Kidney epithelial cell (primary cell): ENCODE data around the gene PODN. TPM values are rescaled to one million over a fixed set of nuclear protein-coding genes. Genes with fewer than 3 reads are reported as not detected.
A peak's percentile ranks its signal among the peaks of the same experiment; 100 is the strongest.

ENCODE experiments used
- DNase-seq: peaks from one replicate; pipeline ENCODE4 v3.0.0-alpha.2; 2010; ENCODE audit warnings: low read depth
- H3K27me3 ChIP-seq: 2 replicates; pipeline ENCODE4 v1.6.0; 2011; ENCODE audit warnings: low read length; ENCODE audit not compliant: control insufficient read depth, insufficient read depth
- H3K36me3 ChIP-seq: 2 replicates; pipeline ENCODE4 v1.5.1; 2011; ENCODE audit warnings: low read length; ENCODE audit not compliant: control insufficient read depth, insufficient read depth
- H3K4me3 ChIP-seq: 2 replicates; pipeline ENCODE4 v1.5.1; 2011; ENCODE audit warnings: low read depth, mild to moderate bottlenecking, control low read depth, low read length
- total RNA-seq: library from RNA; depleted of rRNA; stranded (reverse); fragments of >200 nt; gene quantifications from 2 replicates; pipeline ENCODE4 v1.2.3, GENCODE V29; 2015
- TF ChIP-seq, protein P1 (sequence below): IDR thresholded peaks from 2 replicates; pipeline ENCODE4 v1.5.1; 2011; ENCODE audit warnings: mild to moderate bottlenecking, moderate library complexity, low read length, control low read depth, inconsistent platforms; ENCODE audit not compliant: insufficient read depth, poor library complexity, severe bottlenecking

Gene PODN
- total RNA-seq, 1 donor from 2014 or later = not detected

DNA sequence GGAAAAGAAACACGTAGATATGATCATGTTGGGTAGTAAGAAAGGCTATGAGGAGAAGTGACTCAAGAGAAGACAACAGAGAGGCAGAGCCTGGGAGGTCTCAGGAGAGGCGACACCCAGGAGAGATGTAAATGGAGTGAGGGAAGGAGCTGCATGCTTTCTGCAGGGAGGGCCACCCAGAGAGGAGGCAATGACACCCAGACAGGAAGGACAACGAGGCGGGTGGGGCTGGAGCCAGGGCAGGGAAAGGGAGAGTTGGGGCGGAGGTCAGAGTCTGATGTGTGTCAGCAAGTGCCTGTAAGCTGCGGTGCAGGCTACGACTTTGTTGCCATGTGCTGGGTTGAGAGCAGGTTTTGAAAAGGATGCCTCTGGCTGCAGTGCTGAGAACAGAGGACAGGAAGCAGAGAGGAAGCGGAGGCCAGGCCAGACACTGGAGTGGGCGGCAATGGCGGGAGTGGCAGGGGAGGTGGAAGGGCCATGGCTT lies 49.1 kb downstream of the PODN start:
- Histone ChIP-seq H3K36me3 (no peaks in the 10 kb centered on the region), H3K27me3 (no peaks in the 10 kb centered on the region), H3K4me3 (no peak overlapping the region)
- TF ChIP-seq, protein P1, sequence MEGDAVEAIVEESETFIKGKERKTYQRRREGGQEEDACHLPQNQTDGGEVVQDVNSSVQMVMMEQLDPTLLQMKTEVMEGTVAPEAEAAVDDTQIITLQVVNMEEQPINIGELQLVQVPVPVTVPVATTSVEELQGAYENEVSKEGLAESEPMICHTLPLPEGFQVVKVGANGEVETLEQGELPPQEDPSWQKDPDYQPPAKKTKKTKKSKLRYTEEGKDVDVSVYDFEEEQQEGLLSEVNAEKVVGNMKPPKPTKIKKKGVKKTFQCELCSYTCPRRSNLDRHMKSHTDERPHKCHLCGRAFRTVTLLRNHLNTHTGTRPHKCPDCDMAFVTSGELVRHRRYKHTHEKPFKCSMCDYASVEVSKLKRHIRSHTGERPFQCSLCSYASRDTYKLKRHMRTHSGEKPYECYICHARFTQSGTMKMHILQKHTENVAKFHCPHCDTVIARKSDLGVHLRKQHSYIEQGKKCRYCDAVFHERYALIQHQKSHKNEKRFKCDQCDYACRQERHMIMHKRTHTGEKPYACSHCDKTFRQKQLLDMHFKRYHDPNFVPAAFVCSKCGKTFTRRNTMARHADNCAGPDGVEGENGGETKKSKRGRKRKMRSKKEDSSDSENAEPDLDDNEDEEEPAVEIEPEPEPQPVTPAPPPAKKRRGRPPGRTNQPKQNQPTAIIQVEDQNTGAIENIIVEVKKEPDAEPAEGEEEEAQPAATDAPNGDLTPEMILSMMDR = no peak
- DNase-seq = no peak

GRCh38 chr1:53111693-53112092 lies 49.7 kb downstream of the PODN start:
- TF ChIP-seq, protein P1 = no peak
- no peak overlapping the region for H3K4me3 ChIP-seq
- H3K36me3 ChIP-seq = no peaks in the 10 kb centered on the region
- DNase-seq = no peak
- no peaks in the 10 kb centered on the region for H3K27me3 ChIP-seq

GRCh38 chr1:53112271-53112774 lies 50.3 kb downstream of the PODN start:
- Histone ChIP-seq H3K27me3 (no peaks in the 10 kb centered on the region), H3K4me3 (no peak overlapping the region), H3K36me3 (no peaks in the 10 kb centered on the region)
- peak; percentile 12 for DNase-seq
- TF ChIP-seq, protein P1 = no peak

DNA sequence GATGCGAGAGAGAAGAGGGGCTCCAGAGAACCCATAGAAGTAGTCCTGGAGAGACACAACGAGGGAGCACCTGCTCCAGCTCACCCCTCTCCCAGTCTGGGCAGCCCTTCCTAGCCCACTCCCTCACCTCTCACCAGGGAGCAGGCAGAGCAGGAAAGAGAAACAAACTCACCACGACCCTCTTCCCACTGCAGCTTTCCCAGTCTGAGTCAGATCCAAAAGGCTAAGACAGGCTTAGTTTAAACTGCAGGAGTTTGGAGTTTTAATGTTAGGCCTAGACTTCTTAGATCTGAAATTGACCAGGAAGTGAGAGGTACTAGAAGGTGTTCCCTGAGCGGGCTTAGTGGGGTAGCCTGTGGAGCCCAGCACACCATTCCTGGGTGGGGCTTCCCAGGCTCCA lies 50.8 kb downstream of the PODN start:
- H3K4me3 ChIP-seq = no peak overlapping the region
- no peak for DNase-seq

DNA sequence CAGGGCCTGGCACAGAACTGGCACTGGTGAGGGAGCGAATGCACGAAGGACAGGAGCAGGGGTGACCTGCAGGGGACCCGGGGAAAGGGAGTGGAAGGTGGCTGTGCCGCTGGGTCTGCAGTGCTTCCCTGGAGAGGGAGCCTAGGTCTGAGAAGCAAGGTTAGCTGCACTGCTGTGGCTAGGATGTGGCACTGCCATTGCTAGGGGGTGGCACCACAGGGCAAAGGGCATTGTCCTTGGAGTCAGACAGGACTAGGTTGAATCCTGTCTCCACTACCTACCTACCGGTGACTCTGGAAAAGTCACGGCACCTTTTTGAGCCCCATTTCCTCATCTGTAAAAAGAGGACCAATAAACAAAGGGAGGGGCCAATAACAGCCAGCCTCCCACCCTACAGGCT lies 52.1 kb downstream of the PODN start:
- TF ChIP-seq, protein P1 = no peak
- H3K4me3 ChIP-seq = no peak overlapping the region

More for the DNA sequence above, 50.8 kb downstream of the PODN start:
- Histone ChIP-seq H3K27me3 (no peaks in the 10 kb centered on the region), H3K36me3 (no peaks in the 10 kb centered on the region)
- TF ChIP-seq, protein P1 = no peak

More for the DNA sequence above, 52.1 kb downstream of the PODN start:
- DNase-seq = no peak
- no peaks in the 10 kb centered on the region for H3K36me3 ChIP-seq
- H3K27me3 ChIP-seq = no peaks in the 10 kb centered on the region
